K562 (cell line): ENCODE data around the gene CCDC85B. TPM values are rescaled to one million over a fixed set of nuclear protein-coding genes. Genes with fewer than 3 reads are reported as not detected.

Experiments
- CC2D1A ChIP-seq: fragments of 450-650 bp; IDR thresholded peaks from 2 replicates; pipeline ENCODE4 v1.6.1; 2017; ENCODE audit warnings: mild to moderate bottlenecking
- CEBPB ChIP-seq: fragments of 450-650 bp; IDR thresholded peaks from 2 replicates; pipeline ENCODE4 v1.6.1; 2016; ENCODE audit warnings: missing genetic modification characterization, missing compliant biosample characterization
- DLX4 ChIP-seq: fragments of 250-450 bp; sonication (Bioruptor Pico); IDR thresholded peaks from 2 replicates; pipeline ENCODE4 v1.6.1; 2021; ENCODE audit warnings: mild to moderate bottlenecking
- E2F4 ChIP-seq: sonication (generic); formaldehyde crosslinking; IDR thresholded peaks from 2 replicates; pipeline ENCODE4 v1.8.0; 2022; ENCODE audit warnings: mild to moderate bottlenecking, low read depth, missing genetic modification reagents
- FOXK1 ChIP-seq: sonication (generic); formaldehyde crosslinking; IDR thresholded peaks from 2 replicates; pipeline ENCODE4 v1.8.0; 2022; ENCODE audit warnings: missing genetic modification reagents, mild to moderate bottlenecking, borderline replicate concordance
- HLTF ChIP-seq: fragments of 450-650 bp; IDR thresholded peaks from 2 replicates; pipeline ENCODE4 v1.6.1; 2016
- HNRNPUL1 ChIP-seq: fragments of 200-400 bp; formaldehyde crosslinking; IDR thresholded peaks from 2 replicates; pipeline ENCODE4 v1.6.1; 2017; ENCODE audit warnings: low read length
- KLF10 ChIP-seq: fragments of 250-450 bp; sonication (Bioruptor Pico); IDR thresholded peaks from 2 replicates; pipeline ENCODE4 v1.6.1; 2021; ENCODE audit warnings: matching md5 sums
- PHB ChIP-seq: fragments of 250-450 bp; sonication (Bioruptor Pico); IDR thresholded peaks from 2 replicates; pipeline ENCODE4 v1.5.0; 2021
- ZNF224 ChIP-seq: sonication (generic); formaldehyde crosslinking; IDR thresholded peaks from 2 replicates; pipeline ENCODE4 v1.8.0; 2022; ENCODE audit warnings: mild to moderate bottlenecking, missing genetic modification reagents
- ZNF354B ChIP-seq: fragments of 250-450 bp; sonication (Bioruptor Pico); IDR thresholded peaks from 2 replicates; pipeline ENCODE4 v1.4.0; 2020
- ZNF445 ChIP-seq: fragments of 250-450 bp; sonication (Bioruptor Pico); IDR thresholded peaks from 2 replicates; pipeline ENCODE4 v1.4.0; 2020; ENCODE audit warnings: low read depth, mild to moderate bottlenecking, moderate library complexity
- ZNF668 ChIP-seq: fragments of 250-450 bp; sonication (Bioruptor Pico); IDR thresholded peaks from 2 replicates; pipeline ENCODE4 v1.8.0; 2022; ENCODE audit warnings: mild to moderate bottlenecking, inconsistent platforms
- ZNF76 ChIP-seq: fragments of 250-450 bp; sonication (Bioruptor Pico); IDR thresholded peaks from 2 replicates; pipeline ENCODE4 v1.4.0; 2020; ENCODE audit warnings: mild to moderate bottlenecking, moderate library complexity, borderline replicate concordance
- ZNF780A ChIP-seq: fragments of 250-450 bp; sonication (Bioruptor Pico); IDR thresholded peaks from 2 replicates; pipeline ENCODE4 v1.5.0; 2021; ENCODE audit warnings: mild to moderate bottlenecking
- ZNF830 ChIP-seq: fragments of 250-450 bp; sonication (Bioruptor Pico); IDR thresholded peaks from 2 replicates; pipeline ENCODE4 v1.5.0; 2021; ENCODE audit warnings: mild to moderate bottlenecking
- polyA plus RNA-seq, 8 experiments: library from polyadenylated mRNA; depleted of rRNA in 4 of 8; stranded (reverse) in 5 of 8; unstranded in 3 of 8; fragments of >200 nt; fragmentation: Nextera tagmentation in 2 of 8; fragmentation: Illumina TruSeq in 1 of 8; extraction: Ambion mirVana in 2 of 8; extraction: Trizol in 1 of 8; gene quantifications; 2 replicates each; pipeline versions ENCODE4 v1.2.1 to v1.2.3, GENCODE V29; 2011 to 2014; ENCODE audit warnings: inconsistent platforms in 1 of 8, missing spikeins in 1 of 8
- total RNA-seq, 7 experiments: library from RNA; depleted of rRNA in 6 of 7; stranded (reverse); fragments of >200 nt in 6 of 7; fragmentation: Illumina TruSeq in 2 of 7; extraction: Trizol in 2 of 7; gene quantifications; 2 replicates each; pipeline versions ENCODE4 v1.2.1 to v1.2.3, GENCODE V29; 2011 to 2021; ENCODE audit warnings: low replicate concordance in 1 of 7
- TF ChIP-seq, protein P1 (sequence below): fragments of 200-600 bp; sonication (generic); IDR thresholded peaks from one replicate; pipeline ENCODE4 v1.6.1; 2012; ENCODE audit warnings: mild to moderate bottlenecking, low read depth, low read length, inconsistent platforms

CCDC85B gene
- total and polyA plus RNA-seq, 9 of the 15 experiments (the other 6 are each of a cell fraction or from before 2014, with no cell fraction given): 0.14 to 138 (median 6.2) TPM

- TF ChIP-seq PHB (CRISPR knock-in tag) (no peak), ZNF780A (CRISPR knock-in tag) (no peak), ZNF668 (no peak), E2F4 (CRISPR knock-in tag) (no peak), HLTF (peak; percentile 54), ZNF224 (no peak), DLX4 (CRISPR knock-in tag) (no peak), ZNF354B (CRISPR knock-in tag) (no peak), ZNF76 (no peak), FOXK1 (CRISPR knock-in tag) (no peak), CC2D1A (no peak), ZNF830 (no peak), HNRNPUL1 (no peak), KLF10 (no peak), CEBPB (tag) (no peak), ZNF445 (CRISPR knock-in tag) (no peak)
- TF ChIP-seq, protein P1, sequence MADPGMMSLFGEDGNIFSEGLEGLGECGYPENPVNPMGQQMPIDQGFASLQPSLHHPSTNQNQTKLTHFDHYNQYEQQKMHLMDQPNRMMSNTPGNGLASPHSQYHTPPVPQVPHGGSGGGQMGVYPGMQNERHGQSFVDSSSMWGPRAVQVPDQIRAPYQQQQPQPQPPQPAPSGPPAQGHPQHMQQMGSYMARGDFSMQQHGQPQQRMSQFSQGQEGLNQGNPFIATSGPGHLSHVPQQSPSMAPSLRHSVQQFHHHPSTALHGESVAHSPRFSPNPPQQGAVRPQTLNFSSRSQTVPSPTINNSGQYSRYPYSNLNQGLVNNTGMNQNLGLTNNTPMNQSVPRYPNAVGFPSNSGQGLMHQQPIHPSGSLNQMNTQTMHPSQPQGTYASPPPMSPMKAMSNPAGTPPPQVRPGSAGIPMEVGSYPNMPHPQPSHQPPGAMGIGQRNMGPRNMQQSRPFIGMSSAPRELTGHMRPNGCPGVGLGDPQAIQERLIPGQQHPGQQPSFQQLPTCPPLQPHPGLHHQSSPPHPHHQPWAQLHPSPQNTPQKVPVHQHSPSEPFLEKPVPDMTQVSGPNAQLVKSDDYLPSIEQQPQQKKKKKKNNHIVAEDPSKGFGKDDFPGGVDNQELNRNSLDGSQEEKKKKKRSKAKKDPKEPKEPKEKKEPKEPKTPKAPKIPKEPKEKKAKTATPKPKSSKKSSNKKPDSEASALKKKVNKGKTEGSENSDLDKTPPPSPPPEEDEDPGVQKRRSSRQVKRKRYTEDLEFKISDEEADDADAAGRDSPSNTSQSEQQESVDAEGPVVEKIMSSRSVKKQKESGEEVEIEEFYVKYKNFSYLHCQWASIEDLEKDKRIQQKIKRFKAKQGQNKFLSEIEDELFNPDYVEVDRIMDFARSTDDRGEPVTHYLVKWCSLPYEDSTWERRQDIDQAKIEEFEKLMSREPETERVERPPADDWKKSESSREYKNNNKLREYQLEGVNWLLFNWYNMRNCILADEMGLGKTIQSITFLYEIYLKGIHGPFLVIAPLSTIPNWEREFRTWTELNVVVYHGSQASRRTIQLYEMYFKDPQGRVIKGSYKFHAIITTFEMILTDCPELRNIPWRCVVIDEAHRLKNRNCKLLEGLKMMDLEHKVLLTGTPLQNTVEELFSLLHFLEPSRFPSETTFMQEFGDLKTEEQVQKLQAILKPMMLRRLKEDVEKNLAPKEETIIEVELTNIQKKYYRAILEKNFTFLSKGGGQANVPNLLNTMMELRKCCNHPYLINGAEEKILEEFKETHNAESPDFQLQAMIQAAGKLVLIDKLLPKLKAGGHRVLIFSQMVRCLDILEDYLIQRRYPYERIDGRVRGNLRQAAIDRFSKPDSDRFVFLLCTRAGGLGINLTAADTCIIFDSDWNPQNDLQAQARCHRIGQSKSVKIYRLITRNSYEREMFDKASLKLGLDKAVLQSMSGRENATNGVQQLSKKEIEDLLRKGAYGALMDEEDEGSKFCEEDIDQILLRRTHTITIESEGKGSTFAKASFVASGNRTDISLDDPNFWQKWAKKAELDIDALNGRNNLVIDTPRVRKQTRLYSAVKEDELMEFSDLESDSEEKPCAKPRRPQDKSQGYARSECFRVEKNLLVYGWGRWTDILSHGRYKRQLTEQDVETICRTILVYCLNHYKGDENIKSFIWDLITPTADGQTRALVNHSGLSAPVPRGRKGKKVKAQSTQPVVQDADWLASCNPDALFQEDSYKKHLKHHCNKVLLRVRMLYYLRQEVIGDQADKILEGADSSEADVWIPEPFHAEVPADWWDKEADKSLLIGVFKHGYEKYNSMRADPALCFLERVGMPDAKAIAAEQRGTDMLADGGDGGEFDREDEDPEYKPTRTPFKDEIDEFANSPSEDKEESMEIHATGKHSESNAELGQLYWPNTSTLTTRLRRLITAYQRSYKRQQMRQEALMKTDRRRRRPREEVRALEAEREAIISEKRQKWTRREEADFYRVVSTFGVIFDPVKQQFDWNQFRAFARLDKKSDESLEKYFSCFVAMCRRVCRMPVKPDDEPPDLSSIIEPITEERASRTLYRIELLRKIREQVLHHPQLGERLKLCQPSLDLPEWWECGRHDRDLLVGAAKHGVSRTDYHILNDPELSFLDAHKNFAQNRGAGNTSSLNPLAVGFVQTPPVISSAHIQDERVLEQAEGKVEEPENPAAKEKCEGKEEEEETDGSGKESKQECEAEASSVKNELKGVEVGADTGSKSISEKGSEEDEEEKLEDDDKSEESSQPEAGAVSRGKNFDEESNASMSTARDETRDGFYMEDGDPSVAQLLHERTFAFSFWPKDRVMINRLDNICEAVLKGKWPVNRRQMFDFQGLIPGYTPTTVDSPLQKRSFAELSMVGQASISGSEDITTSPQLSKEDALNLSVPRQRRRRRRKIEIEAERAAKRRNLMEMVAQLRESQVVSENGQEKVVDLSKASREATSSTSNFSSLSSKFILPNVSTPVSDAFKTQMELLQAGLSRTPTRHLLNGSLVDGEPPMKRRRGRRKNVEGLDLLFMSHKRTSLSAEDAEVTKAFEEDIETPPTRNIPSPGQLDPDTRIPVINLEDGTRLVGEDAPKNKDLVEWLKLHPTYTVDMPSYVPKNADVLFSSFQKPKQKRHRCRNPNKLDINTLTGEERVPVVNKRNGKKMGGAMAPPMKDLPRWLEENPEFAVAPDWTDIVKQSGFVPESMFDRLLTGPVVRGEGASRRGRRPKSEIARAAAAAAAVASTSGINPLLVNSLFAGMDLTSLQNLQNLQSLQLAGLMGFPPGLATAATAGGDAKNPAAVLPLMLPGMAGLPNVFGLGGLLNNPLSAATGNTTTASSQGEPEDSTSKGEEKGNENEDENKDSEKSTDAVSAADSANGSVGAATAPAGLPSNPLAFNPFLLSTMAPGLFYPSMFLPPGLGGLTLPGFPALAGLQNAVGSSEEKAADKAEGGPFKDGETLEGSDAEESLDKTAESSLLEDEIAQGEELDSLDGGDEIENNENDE: no peak
Observed at GRCh38 chr11:65888163-65888814, 2.2 kb upstream of the CCDC85B start, which contains the start of gene FIBP (continued).
